Keratinocyte (primary cell): Measurements from ENCODE around the gene ERO1B. TPM values are rescaled to one million over a fixed set of nuclear protein-coding genes. Genes with fewer than 3 reads are reported as not detected.
"Not testable (repeated sequence)": the region's sequence is repeated elsewhere in the genome, so short reads cannot be mapped to it uniquely, and the experiment has no call there.

Experiments
- DNase-seq: peaks from one replicate; pipeline ENCODE4 v3.0.0-alpha.2; 2011; ENCODE audit warnings: low read depth, missing footprints, low spot score
- FAIRE-seq: peaks from 2 replicates; lab custom pipeline; 2011; peaks lifted over from hg19 to GRCh38; lab: Jason Lieb, UNC
- H2AFZ ChIP-seq: 2 replicates; pipeline ENCODE4 v1.6.0; 2012; ENCODE audit warnings: low read length, control low read depth, inconsistent platforms; ENCODE audit not compliant: control insufficient read depth
- H3K27ac ChIP-seq: 2 replicates; pipeline ENCODE4 v1.5.1; 2011; ENCODE audit warnings: low read length; ENCODE audit not compliant: control insufficient read depth, insufficient read depth
- H3K27me3 ChIP-seq: 3 replicates; pipeline ENCODE4 v1.6.0; 2011; ENCODE audit warnings: low read length; ENCODE audit not compliant: control insufficient read depth, insufficient read depth; ENCODE audit errors: extremely low read depth
- H3K36me3 ChIP-seq, 2 experiments: 2 replicates in 1 of 2; 3 replicates in 1 of 2; pipeline ENCODE4 v1.5.1; 2011; ENCODE audit warnings: low read length in 2 of 2, mild to moderate bottlenecking in 1 of 2; ENCODE audit not compliant: control insufficient read depth in 2 of 2, insufficient read depth in 2 of 2; ENCODE audit errors: extremely low read depth in 1 of 2
- H3K4me1 ChIP-seq: 3 replicates; pipeline ENCODE4 v1.5.1; 2011; ENCODE audit warnings: low read length; ENCODE audit not compliant: control insufficient read depth, insufficient read depth; ENCODE audit errors: extremely low read depth
- H3K4me2 ChIP-seq: 3 replicates; pipeline ENCODE4 v1.6.0; 2011; ENCODE audit warnings: low read depth, low read length; ENCODE audit not compliant: control insufficient read depth, insufficient read depth; ENCODE audit errors: extremely low read depth
- H3K4me3 ChIP-seq, 3 experiments: fragments of 200-600 bp in 1 of 3; sonication (generic) in 1 of 3; 2 replicates in 2 of 3; 3 replicates in 1 of 3; pipeline ENCODE4 v1.5.1; 2011 to 2016; ENCODE audit warnings: low read length in 3 of 3, mild to moderate bottlenecking in 3 of 3, control low read depth in 2 of 3, inconsistent platforms in 1 of 3, low read depth in 1 of 3, mixed read lengths in 1 of 3, mixed run types in 1 of 3, moderate library complexity in 1 of 3; ENCODE audit not compliant: control insufficient read depth in 2 of 3, insufficient read depth in 2 of 3; ENCODE audit errors: extremely low read depth in 1 of 3
- H3K79me2 ChIP-seq: 2 replicates; pipeline ENCODE4 v1.6.0; 2012; ENCODE audit warnings: low read length; ENCODE audit not compliant: control insufficient read depth, insufficient read depth
- H3K9ac ChIP-seq: 3 replicates; pipeline ENCODE4 v1.6.0; 2011; ENCODE audit warnings: low read length; ENCODE audit not compliant: control insufficient read depth, insufficient read depth; ENCODE audit errors: extremely low read depth
- H3K9me1 ChIP-seq: 3 replicates; pipeline ENCODE4 v1.6.0; 2011; ENCODE audit warnings: low read length; ENCODE audit not compliant: control insufficient read depth, insufficient read depth; ENCODE audit errors: extremely low read depth
- H3K9me3 ChIP-seq: 2 replicates; pipeline ENCODE4 v1.5.1; 2012; ENCODE audit warnings: low read depth, low read length; ENCODE audit not compliant: control insufficient read depth
- H4K20me1 ChIP-seq: 3 replicates; pipeline ENCODE4 v1.6.0; 2011; ENCODE audit warnings: low read length; ENCODE audit not compliant: control insufficient read depth, insufficient read depth; ENCODE audit errors: extremely low read depth
- CTCF ChIP-seq, 3 experiments: IDR thresholded peaks in 1 of 3; conservative IDR thresholded peaks in 1 of 3; optimal IDR thresholded peaks in 1 of 3; 2 replicates in 2 of 3; 3 replicates in 1 of 3; pipeline versions ENCODE3 to v1.5.1; 2011; ENCODE audit warnings: low read length in 3 of 3, mild to moderate bottlenecking in 3 of 3, moderate library complexity in 2 of 3, control low read depth in 1 of 3, inconsistent platforms in 1 of 3; ENCODE audit not compliant: insufficient read depth in 2 of 3; ENCODE audit errors: extremely low read depth in 1 of 3
- EZH2 ChIP-seq: IDR thresholded peaks from one replicate; pipeline ENCODE4 v1.6.1; 2012; ENCODE audit warnings: inconsistent platforms, mild to moderate bottlenecking, low read length, moderate library complexity
- dilution Hi-C: fragments of 300-500 bp; cut with MboI; formaldehyde crosslinking; loops from one replicate; pipeline ENCODE4 v1.7.0; 2020; ENCODE audit warnings: low sequenced_read_pairs; ENCODE audit not compliant: extremely low pct_ligation_motif_present
- polyA plus RNA-seq, 5 experiments: library from polyadenylated mRNA; depleted of rRNA in 3 of 5; stranded (reverse) in 3 of 5; stranded (forward) in 1 of 5; unstranded in 1 of 5; fragments of >200 nt; gene quantifications; 1 replicate in 1 of 5; 2 replicates in 3 of 5; 3 replicates in 1 of 5; pipeline versions ENCODE4 v1.2.1 to v1.2.3, GENCODE V29; 2011 to 2012; ENCODE audit warnings: missing spikeins in 2 of 5, low read depth in 1 of 5, low replicate concordance in 1 of 5

ERO1B gene
- polyA plus RNA-seq, 1 donor (not counting 4 experiments of a cell fraction or from before 2014, with no cell fraction given), result 3.1 TPM

DNA sequence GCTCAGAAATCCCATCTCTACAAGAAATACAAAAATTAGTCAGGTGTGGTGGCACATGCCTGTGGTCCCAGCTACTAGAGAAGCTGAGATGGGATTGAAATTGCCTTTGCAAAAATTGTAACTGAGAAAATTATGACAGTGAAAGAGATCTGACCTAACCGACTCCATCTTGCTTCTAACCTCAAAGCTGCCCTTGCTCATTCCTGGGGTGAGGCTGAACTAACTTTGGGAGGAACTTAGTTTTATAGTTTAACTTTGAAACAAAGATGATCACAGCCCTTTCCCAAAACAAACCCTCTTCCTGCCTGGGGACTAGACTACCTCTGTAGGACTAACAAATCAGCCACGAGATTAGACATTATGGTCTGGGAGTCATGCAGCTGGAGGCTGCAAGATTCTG, 33.8 kb upstream of the ERO1B start:
- dilution Hi-C loops, result no loop called here
- no peaks in the 10 kb centered on the region for H3K79me2 ChIP-seq
- H2AFZ ChIP-seq, result no peak overlapping the region
- FAIRE-seq (no peak), DNase-seq (no peak)
- H3K27me3 ChIP-seq, result no peaks in the 10 kb centered on the region
- H4K20me1 ChIP-seq, result no peaks in the 10 kb centered on the region
- no peak overlapping the region for H3K27ac ChIP-seq
- no peak overlapping the region for H3K9ac ChIP-seq
- H3K9me1 ChIP-seq, result no peaks in the 10 kb centered on the region
- no peaks in the 10 kb centered on the region for H3K9me3 ChIP-seq
- no peak for TF ChIP-seq EZH2
- TF ChIP-seq CTCF (optimal IDR thresholded peaks at IDR 0.05 in 1 of 3, IDR thresholded peaks at IDR 0.05 in 1 of 3, conservative IDR thresholded peaks at IDR 0.05 in 1 of 3; ENCODE audit: extremely low read depth in 1 of 3, insufficient read depth in 2 of 3, low read length in 3 of 3), result no peak
- no peaks in the 10 kb centered on the region for H3K4me1 ChIP-seq
- H3K4me2 ChIP-seq, result no peak overlapping the region
- no peak overlapping the region for H3K4me3 ChIP-seq
- no peaks in the 10 kb centered on the region for H3K36me3 ChIP-seq

GRCh38 chr1:236315092-236315491, 33.3 kb upstream of the ERO1B start:
- Histone ChIP-seq H3K4me1 (no peaks in the 10 kb centered on the region), H3K9me1 (no peaks in the 10 kb centered on the region), H3K79me2 (no peaks in the 10 kb centered on the region), H3K4me3 (no peak overlapping the region), H2AFZ (no peak overlapping the region), H3K9me3 (no peaks in the 10 kb centered on the region), H3K27ac (no peak overlapping the region), H3K9ac (no peak overlapping the region), H3K27me3 (no peaks in the 10 kb centered on the region), H3K36me3 (no peaks in the 10 kb centered on the region), H4K20me1 (no peaks in the 10 kb centered on the region), H3K4me2 (no peak overlapping the region)
- DNase-seq (no peak), FAIRE-seq (no peak)
- TF ChIP-seq EZH2 (no peak), CTCF (optimal IDR thresholded peaks at IDR 0.05 in 1 of 3, IDR thresholded peaks at IDR 0.05 in 1 of 3, conservative IDR thresholded peaks at IDR 0.05 in 1 of 3; ENCODE audit: extremely low read depth in 1 of 3, insufficient read depth in 2 of 3, low read length in 3 of 3) (no peak)
- dilution Hi-C loops, result no loop called here

DNA sequence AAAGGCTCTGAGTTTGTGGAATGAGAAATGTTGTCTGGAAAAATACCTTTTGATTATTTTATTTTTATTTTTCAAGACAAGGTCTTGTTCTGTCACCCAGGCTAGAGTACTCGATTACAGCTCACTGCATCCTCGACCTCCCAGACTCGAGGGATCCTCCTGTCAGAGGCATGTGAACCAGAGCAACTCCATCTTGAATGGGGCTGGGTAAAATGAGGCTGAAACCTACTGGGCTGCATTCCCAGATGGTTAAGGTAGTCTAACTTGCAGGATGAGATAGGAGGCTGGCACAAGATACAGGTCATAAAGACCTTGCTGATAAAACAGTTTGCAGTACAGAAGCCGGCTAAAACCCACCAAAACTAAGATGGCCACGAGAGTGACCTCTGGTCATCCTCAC, 32.3 kb upstream of the ERO1B start:
- H3K9me1 ChIP-seq, H3K27me3 ChIP-seq, H3K27ac ChIP-seq, H4K20me1 ChIP-seq, H3K79me2 ChIP-seq, dilution Hi-C loops, DNase-seq, H3K9me3 ChIP-seq, FAIRE-seq, H3K36me3 ChIP-seq, H3K4me1 ChIP-seq, H3K4me2 ChIP-seq, H2AFZ ChIP-seq, H3K9ac ChIP-seq, H3K4me3 ChIP-seq: not testable (repeated sequence)
